Measurements from ENCODE around the gene RDM1. TPM values are rescaled to one million over a fixed set of nuclear protein-coding genes. Genes with fewer than 3 reads are reported as not detected.
"Not testable (repeated sequence)": the region's sequence is repeated elsewhere in the genome, so short reads cannot be mapped to it uniquely, and the experiment has no call there.

RDM1 gene
- polyA plus RNA-seq, 1 donor = 5.6 TPM

- no peaks in the 10 kb centered on the region for H3K27me3 ChIP-seq (ENCODE audit: control insufficient read depth, insufficient read depth, low read length)
- no peak overlapping the region for H3K4me3 ChIP-seq (ENCODE audit: low read length)
- peaks cover 4% of the 10 kb centered on the region for H3K4me1 ChIP-seq (ENCODE audit: control insufficient read depth, insufficient read depth, low read length)
- WGBS (ENCODE audit: insufficient coverage, low lambda C conversion rate) = 75% methylated on average over 4 of the region's 11 CpGs
- H3K36me3 ChIP-seq (ENCODE audit: control insufficient read depth, insufficient read depth, low read length) = no peaks in the 10 kb centered on the region
- no peak overlapping the region for H3K27ac ChIP-seq (ENCODE audit: low read length)
- no peaks in the 10 kb centered on the region for H3K9me3 ChIP-seq (ENCODE audit: control insufficient read depth, low read depth, low read length)
- peak in 1 of 2 donors; percentile 22 for DNase-seq
Observed at GRCh38 chr17:35900708-35901480, 29.7 kb downstream of the RDM1 start.

- no peaks in the 10 kb centered on the region for H3K27me3 ChIP-seq (ENCODE audit: control insufficient read depth, insufficient read depth, low read length)
- no peak overlapping the region for H3K4me3 ChIP-seq (ENCODE audit: low read length)
- DNase-seq = no peak
- no peaks in the 10 kb centered on the region for H3K36me3 ChIP-seq (ENCODE audit: control insufficient read depth, insufficient read depth, low read length)
- WGBS (ENCODE audit: insufficient coverage, low lambda C conversion rate) = no CpG with 5 or more reads among the region's 5 CpGs
- no peaks in the 10 kb centered on the region for H3K9me3 ChIP-seq (ENCODE audit: control insufficient read depth, low read depth, low read length)
- no peak overlapping the region for H3K27ac ChIP-seq (ENCODE audit: low read length)
- H3K4me1 ChIP-seq (ENCODE audit: control insufficient read depth, insufficient read depth, low read length) = peaks cover 2% of the 10 kb centered on the region
Observed at GRCh38 chr17:35900280-35900679, 30.3 kb downstream of the RDM1 start.

- no peaks in the 10 kb centered on the region for H3K36me3 ChIP-seq (ENCODE audit: control insufficient read depth, insufficient read depth, low read length)
- no peaks in the 10 kb centered on the region for H3K27me3 ChIP-seq (ENCODE audit: control insufficient read depth, insufficient read depth, low read length)
- H3K9me3 ChIP-seq (ENCODE audit: control insufficient read depth, low read depth, low read length) = no peaks in the 10 kb centered on the region
- no CpG with 5 or more reads among the region's 6 CpGs for WGBS (ENCODE audit: insufficient coverage, low lambda C conversion rate)
- no peak for DNase-seq
- H3K4me1 ChIP-seq (ENCODE audit: control insufficient read depth, insufficient read depth, low read length) = peaks cover 2% of the 10 kb centered on the region
- H3K4me3 ChIP-seq (ENCODE audit: low read length) = no peak overlapping the region
- no peak overlapping the region for H3K27ac ChIP-seq (ENCODE audit: low read length)
Observed at GRCh38 chr17:35898283-35899070, 32.1 kb downstream of the RDM1 start.

DNA sequence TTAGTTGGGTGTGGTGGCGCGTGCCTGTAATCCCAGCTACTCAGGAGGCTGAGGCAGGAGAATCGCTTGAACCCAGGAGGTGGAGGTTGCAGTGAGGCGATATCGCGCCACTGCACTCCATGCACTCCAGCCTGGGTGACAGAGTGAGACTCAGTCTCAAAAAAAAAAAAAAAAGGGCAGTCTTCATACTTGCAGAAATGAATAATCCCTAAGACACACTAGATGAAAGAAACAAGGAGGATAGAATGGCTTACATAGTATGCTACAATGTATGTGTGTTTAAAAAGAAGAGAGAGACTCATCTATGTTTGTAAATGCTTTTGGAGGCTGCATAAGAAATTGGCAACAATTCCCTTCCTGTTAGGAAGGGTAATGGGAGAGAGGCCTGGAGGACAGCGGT lies 32.8 kb downstream of the RDM1 start:
- not testable (repeated sequence) for H3K27ac ChIP-seq (ENCODE audit: low read length); H3K9me3 ChIP-seq (ENCODE audit: control insufficient read depth, low read depth, low read length); H3K36me3 ChIP-seq (ENCODE audit: control insufficient read depth, insufficient read depth, low read length); H3K4me3 ChIP-seq (ENCODE audit: low read length); H3K27me3 ChIP-seq (ENCODE audit: control insufficient read depth, insufficient read depth, low read length); H3K4me1 ChIP-seq (ENCODE audit: control insufficient read depth, insufficient read depth, low read length); DNase-seq
- WGBS (ENCODE audit: insufficient coverage, low lambda C conversion rate) = 100% methylated on average over 2 of the region's 7 CpGs

DNA sequence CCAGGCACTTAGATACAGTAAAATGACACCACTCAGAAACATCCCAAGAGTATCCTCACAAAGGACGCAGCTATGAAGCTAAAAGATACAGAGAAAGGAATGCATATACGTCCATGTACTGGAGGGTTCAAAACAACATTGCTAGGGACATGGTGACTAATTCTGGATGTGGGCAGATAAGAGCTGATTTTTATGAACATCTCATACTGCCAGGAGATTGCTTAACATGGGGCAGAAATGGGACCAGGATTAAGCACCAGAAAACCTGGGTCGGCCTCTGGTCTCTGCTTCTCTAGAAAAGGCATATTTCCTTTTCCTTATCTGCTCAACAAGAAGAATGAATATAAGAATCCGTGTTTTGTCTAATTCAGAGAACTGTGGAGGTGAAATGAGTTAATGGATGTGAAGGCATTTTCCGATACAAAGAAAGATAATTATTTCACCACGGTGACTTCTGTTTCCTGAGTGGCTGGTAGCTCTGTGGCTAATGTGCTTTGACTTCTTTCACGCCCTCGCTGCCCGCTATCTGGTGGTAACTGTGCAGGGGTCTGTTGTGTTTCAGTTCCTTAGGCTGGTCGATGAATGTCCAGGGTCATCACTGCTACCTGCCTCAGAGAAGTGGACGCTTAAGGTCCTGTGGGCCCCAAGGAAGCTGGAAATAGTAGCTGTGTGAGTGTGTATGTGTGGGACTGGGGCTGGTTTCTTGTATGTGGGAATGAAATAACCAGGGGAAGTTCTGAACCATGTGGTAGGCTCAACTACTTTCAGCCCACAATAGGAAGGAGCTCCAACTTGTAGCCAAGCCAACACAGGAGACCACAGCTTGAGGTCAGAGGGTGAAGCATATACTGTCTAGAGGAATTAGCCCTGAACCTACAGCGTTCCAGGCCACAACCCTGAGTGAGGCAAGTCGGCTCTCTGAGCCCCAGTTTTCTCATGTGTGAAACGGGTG lies 34.7 kb downstream of the RDM1 start:
- Histone ChIP-seq H3K4me1 (ENCODE audit: control insufficient read depth, insufficient read depth, low read length) (no peaks in the 10 kb centered on the region), H3K27ac (ENCODE audit: low read length) (no peak overlapping the region), H3K27me3 (ENCODE audit: control insufficient read depth, insufficient read depth, low read length) (no peaks in the 10 kb centered on the region), H3K9me3 (ENCODE audit: control insufficient read depth, low read depth, low read length) (no peaks in the 10 kb centered on the region), H3K36me3 (ENCODE audit: control insufficient read depth, insufficient read depth, low read length) (no peaks in the 10 kb centered on the region), H3K4me3 (ENCODE audit: low read length) (no peak overlapping the region)
- DNase-seq = no peak
- 97% methylated on average over 4 of the region's 14 CpGs for WGBS (ENCODE audit: insufficient coverage, low lambda C conversion rate)

GRCh38 chr17:35894206-35894605 lies 36.4 kb downstream of the RDM1 start:
- Histone ChIP-seq H3K27ac (ENCODE audit: low read length) (no peak overlapping the region), H3K4me3 (ENCODE audit: low read length) (no peak overlapping the region), H3K4me1 (ENCODE audit: control insufficient read depth, insufficient read depth, low read length) (peaks cover 3% of the 10 kb centered on the region), H3K27me3 (ENCODE audit: control insufficient read depth, insufficient read depth, low read length) (no peaks in the 10 kb centered on the region), H3K9me3 (ENCODE audit: control insufficient read depth, low read depth, low read length) (no peaks in the 10 kb centered on the region), H3K36me3 (ENCODE audit: control insufficient read depth, insufficient read depth, low read length) (no peaks in the 10 kb centered on the region)
- no peak for DNase-seq
- WGBS (ENCODE audit: insufficient coverage, low lambda C conversion rate) = no CpG with 5 or more reads among the region's 7 CpGs

DNA sequence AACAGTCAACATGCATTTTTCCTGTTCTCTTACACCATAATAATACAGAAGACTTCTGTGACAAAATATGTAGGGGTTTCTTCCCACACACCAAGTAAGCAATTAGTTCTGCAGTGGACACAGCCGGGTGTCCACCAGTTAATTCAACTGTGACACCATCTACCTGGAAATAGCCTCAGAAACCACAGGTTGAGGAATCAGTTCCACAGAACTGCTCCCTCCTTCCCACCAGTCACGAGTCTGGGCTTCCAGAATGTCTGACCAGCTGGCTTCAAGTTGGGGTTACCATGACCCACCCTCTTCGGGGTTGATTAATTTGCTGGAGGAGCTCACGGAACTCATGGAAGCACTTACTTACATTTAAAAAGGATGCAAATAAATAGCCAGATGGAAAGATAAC lies 36.8 kb downstream of the RDM1 start:
- H3K27me3 ChIP-seq (ENCODE audit: control insufficient read depth, insufficient read depth, low read length) = no peaks in the 10 kb centered on the region
- DNase-seq = no peak
- no peak overlapping the region for H3K4me3 ChIP-seq (ENCODE audit: low read length)
- H3K36me3 ChIP-seq (ENCODE audit: control insufficient read depth, insufficient read depth, low read length) = no peaks in the 10 kb centered on the region
- no CpG with 5 or more reads among the region's 4 CpGs for WGBS (ENCODE audit: insufficient coverage, low lambda C conversion rate)
- H3K27ac ChIP-seq (ENCODE audit: low read length) = no peak overlapping the region
- no peaks in the 10 kb centered on the region for H3K9me3 ChIP-seq (ENCODE audit: control insufficient read depth, low read depth, low read length)
- peaks cover 3% of the 10 kb centered on the region for H3K4me1 ChIP-seq (ENCODE audit: control insufficient read depth, insufficient read depth, low read length)

DNA sequence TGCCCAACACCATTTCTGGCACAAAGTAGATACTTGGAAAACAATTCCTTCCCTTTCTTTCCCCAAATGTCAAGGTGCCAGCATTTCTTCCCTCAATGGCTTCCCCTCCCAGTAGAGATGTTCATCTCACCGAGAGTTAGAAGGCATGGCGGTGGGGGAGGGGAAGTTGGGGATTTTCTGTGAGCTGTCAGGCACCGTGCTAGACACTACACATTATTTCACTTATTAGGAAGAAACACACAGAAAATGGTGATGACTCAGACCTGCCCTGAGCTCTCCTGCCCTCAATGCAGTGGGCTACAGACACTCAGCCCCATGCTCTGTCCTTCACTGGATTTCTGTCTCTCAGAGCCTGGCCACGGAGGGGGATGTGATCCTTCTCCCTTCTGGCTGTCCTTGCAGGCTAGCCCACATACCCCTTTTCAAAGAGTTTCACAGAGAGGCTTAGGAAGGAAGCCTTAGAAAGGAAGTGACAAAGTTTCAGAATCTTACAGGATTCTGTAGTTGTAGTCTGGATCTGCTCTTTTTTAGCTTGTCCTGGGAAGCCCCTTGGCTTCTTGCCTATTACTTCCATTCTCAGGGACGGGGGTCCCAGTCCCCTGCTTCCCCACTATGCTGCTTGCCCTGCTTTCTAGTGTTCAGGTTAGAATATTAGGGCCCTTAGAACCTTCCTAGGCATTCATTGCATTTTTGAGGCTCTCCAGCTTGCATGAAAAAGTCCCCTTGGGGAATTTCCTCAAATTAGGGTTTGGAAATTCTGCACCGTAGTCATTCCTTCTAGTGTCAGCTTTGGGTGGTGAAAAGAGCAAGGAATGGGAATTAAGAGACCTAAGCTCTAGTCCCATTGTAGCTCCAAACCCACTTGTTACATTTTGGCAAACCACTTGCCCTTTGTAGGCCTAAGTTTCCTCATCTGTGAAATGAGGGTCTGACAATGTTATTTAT lies 38.2 kb downstream of the RDM1 start:
- no peaks in the 10 kb centered on the region for H3K36me3 ChIP-seq (ENCODE audit: control insufficient read depth, insufficient read depth, low read length)
- DNase-seq = no peak
- H3K27me3 ChIP-seq (ENCODE audit: control insufficient read depth, insufficient read depth, low read length) = no peaks in the 10 kb centered on the region
- H3K27ac ChIP-seq (ENCODE audit: low read length) = no peak overlapping the region
- H3K4me1 ChIP-seq (ENCODE audit: control insufficient read depth, insufficient read depth, low read length) = peaks cover 3% of the 10 kb centered on the region
- WGBS (ENCODE audit: insufficient coverage, low lambda C conversion rate) = no CpG with 5 or more reads among the region's 6 CpGs
- H3K9me3 ChIP-seq (ENCODE audit: control insufficient read depth, low read depth, low read length) = no peaks in the 10 kb centered on the region
- H3K4me3 ChIP-seq (ENCODE audit: low read length) = no peak overlapping the region

GRCh38 chr17:35891269-35891668 lies 39.3 kb downstream of the RDM1 start:
- no peak overlapping the region for H3K27ac ChIP-seq (ENCODE audit: low read length)
- H3K27me3 ChIP-seq (ENCODE audit: control insufficient read depth, insufficient read depth, low read length) = no peaks in the 10 kb centered on the region
- no CpG with 5 or more reads among the region's 4 CpGs for WGBS (ENCODE audit: insufficient coverage, low lambda C conversion rate)

More at GRCh38 chr17:35891269-35891668, 39.3 kb downstream of the RDM1 start:
- H3K4me1 ChIP-seq (ENCODE audit: control insufficient read depth, insufficient read depth, low read length) = peaks cover 3% of the 10 kb centered on the region
- DNase-seq = no peak
- no peaks in the 10 kb centered on the region for H3K36me3 ChIP-seq (ENCODE audit: control insufficient read depth, insufficient read depth, low read length)
- H3K4me3 ChIP-seq (ENCODE audit: low read length) = no peak overlapping the region
- no peaks in the 10 kb centered on the region for H3K9me3 ChIP-seq (ENCODE audit: control insufficient read depth, low read depth, low read length)

Measured in large intestine (tissue), 3 donors.